Dermis microvascular lymphatic vessel endothelial cell (primary cell): ENCODE data around the gene THOP1. TPM values are rescaled to one million over a fixed set of nuclear protein-coding genes. Genes with fewer than 3 reads are reported as not detected.
A peak's percentile ranks its signal among the peaks of the same experiment; 100 is the strongest.
"Not testable (repeated sequence)": the region's sequence is repeated elsewhere in the genome, so short reads cannot be mapped to it uniquely, and the experiment has no call there.

Experiments
- DNase-seq, 2 donors: peaks; one replicate each; pipeline versions ENCODE4 v3.0.0 to v3.0.0-alpha.2; 2010; ENCODE audit warnings: low read depth in 2 of 2
- total RNA-seq: library from RNA; depleted of rRNA; stranded (reverse); fragments of >200 nt; gene quantifications from 2 replicates; pipeline ENCODE4 v1.2.1, GENCODE V29; 2014

Gene THOP1
- total RNA-seq, 1 donor from 2014 or later = 64.6 TPM

DNA sequence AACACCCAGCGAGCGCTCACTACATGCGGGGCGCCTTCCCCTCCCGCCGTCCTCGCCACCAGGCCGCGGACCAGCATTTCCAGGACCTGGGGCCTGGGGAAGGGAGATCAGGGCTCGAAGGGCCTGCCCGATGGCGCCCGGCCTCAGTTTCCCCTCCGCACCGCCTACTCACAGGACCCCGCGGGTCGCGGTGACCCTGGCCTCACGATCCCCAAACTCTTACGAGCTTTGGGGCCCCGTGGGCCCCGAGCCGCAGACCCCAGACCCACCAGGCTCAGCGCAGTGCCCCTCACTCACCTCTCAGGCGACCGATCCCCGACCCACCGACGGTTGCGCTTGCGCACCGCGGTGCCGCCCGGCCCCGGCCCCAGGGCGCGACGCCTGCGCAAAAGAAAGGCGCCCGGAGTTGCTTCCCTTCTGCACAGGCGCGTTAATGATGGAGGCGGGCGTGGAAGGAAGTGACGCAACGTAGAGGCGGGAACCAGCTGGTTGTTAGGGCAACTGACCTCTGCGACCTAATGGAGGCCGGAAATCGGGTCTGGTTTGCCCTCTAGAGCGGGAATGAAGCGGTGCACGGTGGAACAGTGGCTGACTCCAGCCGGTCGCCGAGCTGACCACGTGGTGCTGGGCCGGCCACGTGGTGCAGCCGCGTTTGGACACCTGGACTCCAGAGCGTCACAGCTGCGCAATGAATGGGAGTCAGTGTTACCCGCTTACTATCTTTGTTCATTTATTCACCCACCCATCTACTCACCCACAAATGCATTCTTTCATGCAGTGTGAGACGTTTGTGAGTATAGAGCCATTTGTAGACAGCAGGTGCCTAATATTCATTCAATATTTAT lies 2.1 kb upstream of the THOP1 start, which contains the start of gene SGTA:
Gene SGTA (minus strand): TSS at position 338 of the 845 bp plus-strand sequence. CDS start 14,205 bp downstream, outside the sequence.
- DNase-seq = peak; percentile 99

DNA sequence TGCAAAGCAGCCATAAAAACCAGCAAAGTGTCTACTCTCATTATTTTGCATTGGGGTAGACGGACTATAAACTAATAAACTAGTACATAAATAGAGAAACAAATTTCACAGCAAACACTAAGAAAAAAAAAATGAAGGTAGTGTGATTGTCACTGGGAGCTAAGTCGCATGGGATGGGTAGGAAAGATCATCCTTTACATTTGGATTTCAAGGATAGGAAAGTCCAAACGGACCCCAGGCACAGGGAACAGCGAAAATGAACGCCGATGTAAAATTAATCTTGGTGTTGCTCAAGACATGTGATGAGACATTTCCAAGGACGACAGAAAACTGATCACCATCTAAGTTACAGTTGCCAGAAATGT lies 1.5 kb upstream of the THOP1 start:
- no peak for DNase-seq

DNA sequence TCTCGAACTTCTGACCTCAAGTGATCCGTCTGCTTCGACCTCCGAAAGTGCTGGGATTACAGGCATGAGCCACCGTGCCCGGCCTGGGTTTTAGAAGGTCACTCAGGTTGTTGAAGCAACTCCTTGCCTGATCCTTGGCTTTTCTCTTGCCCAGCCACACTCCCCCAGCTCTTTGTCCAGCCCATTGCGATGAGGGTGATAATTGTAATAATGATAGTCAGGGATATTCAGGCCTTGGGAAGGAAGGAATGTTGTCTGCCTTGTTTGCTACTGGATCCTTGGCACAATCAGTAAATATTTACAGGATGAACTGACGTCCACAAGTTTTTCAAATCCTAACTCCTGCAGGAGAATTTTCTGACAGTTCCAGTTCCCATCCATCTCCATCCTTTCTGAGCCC lies 1.8 kb downstream of the THOP1 start:
- DNase-seq = no peak

DNA sequence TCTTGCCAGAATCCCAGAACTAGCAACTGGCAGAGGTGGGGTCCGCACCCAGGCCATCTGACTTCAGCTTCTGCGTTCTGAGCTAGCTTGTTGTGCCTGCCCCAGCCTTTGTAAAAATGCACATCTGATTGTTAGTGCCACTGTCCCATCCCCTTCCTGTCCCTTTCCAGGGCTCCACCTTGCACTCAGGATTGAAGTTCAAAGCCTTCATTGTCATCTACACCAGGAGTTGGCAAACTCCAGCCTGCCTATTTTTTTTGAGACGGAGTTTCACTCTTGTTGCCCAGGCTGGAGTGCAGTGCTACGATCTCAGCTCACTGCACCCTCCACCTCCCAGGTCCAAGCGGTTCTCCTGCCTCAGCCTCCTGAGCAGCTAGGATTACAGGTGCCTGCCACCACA lies 2.9 kb downstream of the THOP1 start:
- no peak for DNase-seq

GRCh38 chr19:2790194-2790556 lies 4.9 kb downstream of the THOP1 start:
- no peak for DNase-seq

GRCh38 chr19:2790557-2791271 lies 5.4 kb downstream of the THOP1 start:
- DNase-seq = no peak

DNA sequence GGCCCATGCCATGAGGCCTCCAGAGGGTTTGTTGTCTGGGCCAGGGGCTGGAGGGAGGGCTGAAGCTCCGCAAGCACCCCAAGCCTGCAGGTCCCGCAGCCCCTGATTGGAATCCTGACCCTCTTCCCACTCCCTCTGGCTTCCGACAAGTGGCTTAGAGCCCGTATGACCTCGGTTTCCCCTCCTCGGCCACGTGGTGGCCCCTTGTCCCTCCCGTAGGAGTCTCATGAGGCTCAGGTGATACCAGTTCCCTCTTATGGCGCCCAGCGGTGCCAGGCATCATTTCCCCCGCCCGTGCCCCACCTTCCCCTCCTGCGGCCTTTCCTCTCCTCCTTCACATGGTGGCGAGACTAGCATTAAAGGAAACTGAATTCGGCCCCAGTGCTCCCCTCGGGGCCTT lies 6.1 kb downstream of the THOP1 start:
- no peak for DNase-seq

DNA sequence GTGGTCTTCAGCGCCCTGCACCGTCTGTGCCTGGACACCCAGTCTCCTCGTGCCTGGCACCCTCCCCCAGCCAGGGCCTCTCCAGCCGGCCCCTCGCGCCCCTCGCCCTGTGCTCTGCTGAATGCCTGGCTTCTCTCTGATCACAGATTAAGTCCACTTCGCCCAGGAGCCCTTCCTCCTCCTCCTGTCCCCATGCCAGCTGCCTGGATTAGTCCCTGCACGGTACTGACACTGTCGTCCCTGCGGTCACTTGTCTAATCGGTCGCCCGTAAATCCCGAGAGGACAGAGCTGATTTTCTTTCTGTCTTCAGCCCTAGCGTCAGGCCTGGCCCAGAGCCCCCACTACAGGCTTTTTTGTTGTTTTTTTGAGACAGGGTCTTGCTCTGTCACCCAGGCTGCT lies 6.6 kb downstream of the THOP1 start:
- no peak for DNase-seq

- not testable (repeated sequence) for DNase-seq
These were observed 7.4 kb downstream of the THOP1 start for GRCh38 chr19:2792666-2793065.

DNA sequence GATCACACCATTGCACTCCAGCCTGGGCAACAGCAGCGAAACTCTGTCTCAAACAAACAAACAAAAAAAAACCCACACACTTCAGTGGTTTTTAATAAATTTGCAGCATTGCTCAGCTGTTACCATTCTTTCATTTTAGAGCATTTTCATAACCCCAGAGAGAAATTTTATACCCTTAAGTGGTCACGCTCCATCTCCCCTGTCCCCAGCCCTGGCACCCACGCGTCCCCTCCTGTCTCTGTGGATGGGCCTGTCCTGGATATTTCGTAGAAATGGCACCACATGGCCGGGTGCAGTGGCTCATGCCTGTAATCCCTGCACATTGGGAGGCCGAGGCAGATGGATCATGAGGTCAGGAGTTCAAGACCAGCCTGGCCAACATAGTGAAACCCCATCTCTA lies 7.8 kb downstream of the THOP1 start:
- DNase-seq = no peak

DNA sequence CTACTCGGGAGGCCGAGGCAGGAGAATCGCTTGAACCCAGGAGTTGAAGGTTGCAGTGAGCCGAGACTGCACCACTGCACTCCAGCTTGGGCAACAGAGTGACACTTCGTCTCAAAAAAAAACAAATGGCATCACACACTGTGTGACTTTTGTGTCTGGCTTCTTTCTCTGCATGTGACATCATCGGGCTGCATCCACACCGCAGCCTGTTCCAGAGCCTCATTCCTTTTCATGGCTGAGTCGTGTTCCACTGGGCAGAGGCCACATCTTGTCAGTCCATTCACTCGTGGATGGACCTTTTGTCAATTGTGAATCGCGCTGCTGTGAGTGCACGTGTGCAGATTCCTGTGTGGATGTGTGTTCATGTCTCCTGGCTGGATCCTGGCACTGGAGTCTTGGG lies 8.3 kb downstream of the THOP1 start:
- no peak for DNase-seq

- no peak for DNase-seq
These were observed 10.7 kb downstream of the THOP1 start for GRCh38 chr19:2795827-2796658.

DNA sequence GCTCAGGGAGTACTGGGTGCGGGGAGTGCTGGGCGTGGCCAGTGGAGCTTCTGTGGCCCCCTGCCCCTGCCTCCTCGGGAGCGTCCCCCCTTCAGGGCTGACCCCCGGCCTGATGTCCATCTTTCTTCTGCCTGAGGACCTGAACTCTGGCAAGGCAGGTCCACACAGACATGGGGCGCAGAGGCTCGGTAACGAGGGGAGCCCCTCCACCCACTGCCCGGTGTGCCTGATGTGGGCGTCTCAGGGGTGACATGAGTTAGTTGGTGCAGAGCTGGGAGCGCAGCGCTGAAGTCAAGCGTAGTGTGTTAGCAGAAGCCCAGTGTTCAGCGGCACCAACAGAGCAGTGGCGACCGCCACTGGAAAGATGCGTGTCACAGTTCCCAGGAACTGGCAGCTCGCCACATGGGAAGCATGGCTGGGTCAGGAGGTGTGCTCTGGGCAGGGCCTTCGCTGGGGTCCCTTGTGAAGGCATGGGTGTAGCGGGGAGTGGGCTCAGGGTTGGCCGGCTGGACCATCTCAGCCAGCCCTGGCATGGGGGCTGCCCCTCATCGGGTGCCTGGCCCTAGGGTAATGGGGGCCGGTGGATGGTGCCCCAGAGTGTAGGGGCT lies 11.5 kb downstream of the THOP1 start:
- no peak for DNase-seq

DNA sequence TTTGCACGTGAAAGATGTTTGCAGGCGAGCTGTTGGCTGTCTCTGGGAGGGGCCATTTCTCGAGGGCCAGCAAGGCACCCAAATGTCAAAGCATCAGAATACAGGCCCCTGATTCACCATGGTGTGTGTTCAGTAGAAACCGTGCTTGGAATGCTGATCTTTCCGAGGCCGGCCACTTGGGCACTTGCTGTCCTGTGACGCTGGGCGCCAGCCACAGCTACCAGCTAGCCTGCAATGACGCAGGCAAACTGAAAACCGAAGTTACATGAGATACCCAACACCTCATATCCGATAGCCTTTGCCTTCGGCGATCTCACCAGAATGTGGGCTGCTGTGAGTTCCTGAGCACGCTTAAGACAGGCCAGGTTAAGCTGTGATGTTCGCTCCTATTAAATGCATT lies 12.0 kb downstream of the THOP1 start:
- no peak for DNase-seq

DNA sequence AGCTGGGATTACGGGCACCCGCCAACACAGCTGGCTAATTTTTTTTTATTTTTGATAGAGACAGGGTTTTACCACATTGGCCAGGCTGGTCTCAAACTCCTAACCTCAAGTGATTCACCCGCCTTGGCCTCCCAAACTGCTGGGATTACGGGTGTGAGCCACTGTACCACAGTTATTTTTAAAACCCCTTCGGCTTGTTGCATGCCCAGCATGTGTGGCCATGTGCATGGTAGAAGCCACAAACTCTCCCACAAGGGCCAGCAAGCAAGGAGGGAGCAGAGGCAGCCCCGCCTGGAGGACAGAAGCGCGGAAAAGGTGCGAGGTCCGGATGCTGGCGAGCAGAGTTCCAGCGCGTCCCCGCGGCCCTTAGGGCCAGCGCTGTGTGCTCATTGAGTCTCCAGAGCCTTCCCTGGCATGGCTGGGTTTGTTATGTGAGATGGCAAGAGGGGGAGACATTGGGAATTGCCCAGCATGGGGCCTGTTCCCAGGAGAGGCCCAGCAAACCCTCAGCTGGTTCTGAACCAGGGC lies 12.9 kb downstream of the THOP1 start:
- DNase-seq = no peak

GRCh38 chr19:2798733-2799132 lies 13.4 kb downstream of the THOP1 start:
- no peak for DNase-seq

DNA sequence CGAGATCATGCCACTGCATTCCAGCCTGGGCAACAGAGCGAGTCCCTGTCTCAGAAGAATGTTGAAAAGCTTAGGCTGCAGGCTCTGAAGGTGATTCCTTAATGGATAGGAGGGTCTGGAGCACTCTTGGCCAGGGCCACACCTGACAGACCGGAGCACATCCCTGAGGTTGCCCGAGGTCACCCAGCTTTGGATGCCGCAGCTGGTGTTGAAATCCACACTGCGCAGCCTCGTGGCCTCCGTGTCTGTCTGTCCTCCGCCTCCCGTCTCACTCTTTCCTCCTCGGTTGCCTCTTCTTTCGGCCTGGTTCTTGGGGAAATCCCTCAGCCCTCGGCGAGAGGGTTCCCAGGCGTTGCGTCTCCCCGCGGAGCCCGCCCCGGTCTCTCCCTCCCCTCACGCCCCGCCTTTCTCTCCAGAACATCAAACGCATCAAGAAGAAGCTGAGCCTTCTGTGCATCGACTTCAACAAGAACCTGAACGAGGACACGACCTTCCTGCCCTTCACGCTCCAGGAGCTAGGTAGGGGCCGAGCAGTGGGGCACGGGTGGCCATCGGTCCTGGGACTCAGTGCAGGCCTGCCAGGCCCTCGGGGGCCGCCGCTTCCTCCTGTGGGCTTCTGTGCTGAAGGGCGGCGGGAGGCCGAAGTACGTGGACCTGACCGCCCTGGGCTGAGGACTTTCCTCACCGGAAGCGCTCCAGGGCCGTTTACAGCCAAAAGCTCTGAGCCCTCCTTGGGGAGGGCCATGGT lies 14.1 kb downstream of the THOP1 start:
- no peak for DNase-seq

- DNase-seq = no peak
These were observed 15.2 kb downstream of the THOP1 start for GRCh38 chr19:2800506-2800905.

DNA sequence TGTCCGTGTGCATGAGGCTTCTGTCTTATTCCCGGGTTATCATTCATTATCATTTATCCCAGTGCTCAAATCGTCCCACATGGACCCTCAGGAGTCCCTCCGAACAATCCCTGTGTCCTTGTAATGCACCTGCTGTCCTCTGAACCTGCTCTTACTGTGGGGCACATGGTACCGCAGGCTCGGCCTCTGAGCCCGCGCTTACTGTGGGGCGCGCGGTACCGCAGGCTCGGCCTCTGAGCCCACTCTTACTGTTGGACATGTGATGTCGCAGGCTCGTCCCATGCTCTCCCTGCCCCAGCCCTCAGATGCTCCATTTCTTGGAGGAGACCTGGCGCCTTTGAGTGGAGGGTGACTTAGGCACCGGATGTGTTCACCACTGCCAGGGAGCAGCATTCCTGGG lies 17.5 kb downstream of the THOP1 start:
- no peak for DNase-seq

- no peak for DNase-seq
These were observed 18.3 kb downstream of the THOP1 start for GRCh38 chr19:2803486-2804155.
